Cardiac fibroblast (primary cell): ENCODE data around the gene KCNH4.
A peak's percentile ranks its signal among the peaks of the same experiment; 100 is the strongest.

Source experiments
- DNase-seq, 2 donors: peaks; one replicate each; pipeline versions ENCODE4 v3.0.0 to v3.0.0-alpha.2; 2010; ENCODE audit warnings: low read depth in 2 of 2
- H3K4me3 ChIP-seq, 2 donors: replicated peaks in 1 of 2; 1 replicate in 1 of 2; 2 replicates in 1 of 2; pipeline ENCODE4 v1.5.1; 2011; ENCODE audit warnings: low read depth in 2 of 2, low read length in 2 of 2, mild to moderate bottlenecking in 2 of 2, moderate library complexity in 1 of 2
- CTCF ChIP-seq: IDR thresholded peaks from one replicate; pipeline ENCODE4 v1.5.1; 2011; ENCODE audit warnings: low read depth, mild to moderate bottlenecking, low read length, inconsistent platforms

Gene KCNH4

GRCh38 chr17:42193216-42193968, 12.4 kb upstream of the KCNH4 start:
- no peak for TF ChIP-seq CTCF
- DNase-seq = no peak
- peak overlapping the region in 1 of 2 donors; percentile 75 for H3K4me3 ChIP-seq

GRCh38 chr17:42192189-42193126, 11.5 kb upstream of the KCNH4 start:
- no peak overlapping the region for H3K4me3 ChIP-seq
- no peak for TF ChIP-seq CTCF
- no peak for DNase-seq

GRCh38 chr17:42191275-42191608, 10.3 kb upstream of the KCNH4 start:
- no peak overlapping the region for H3K4me3 ChIP-seq
- no peak for DNase-seq
- no peak for TF ChIP-seq CTCF

- TF ChIP-seq CTCF = no peak
- H3K4me3 ChIP-seq = no peak overlapping the region
- no peak for DNase-seq
Measured at GRCh38 chr17:42190491-42191274, 9.7 kb upstream of the KCNH4 start.

- H3K4me3 ChIP-seq = no peak overlapping the region
- TF ChIP-seq CTCF = no peak
- no peak for DNase-seq
Measured at GRCh38 chr17:42189651-42189965, 8.7 kb upstream of the KCNH4 start.

- no peak overlapping the region for H3K4me3 ChIP-seq
- no peak for TF ChIP-seq CTCF
- no peak for DNase-seq
Measured at GRCh38 chr17:42188749-42189650, 8.1 kb upstream of the KCNH4 start.
